ENCODE measurements around the gene IL17RB. TPM values are rescaled to one million over a fixed set of nuclear protein-coding genes. Genes with fewer than 3 reads are reported as not detected.

IL17RB gene
- total RNA-seq, 2 donors from 2014 or later = 6.2 to 8.4 TPM

DNA sequence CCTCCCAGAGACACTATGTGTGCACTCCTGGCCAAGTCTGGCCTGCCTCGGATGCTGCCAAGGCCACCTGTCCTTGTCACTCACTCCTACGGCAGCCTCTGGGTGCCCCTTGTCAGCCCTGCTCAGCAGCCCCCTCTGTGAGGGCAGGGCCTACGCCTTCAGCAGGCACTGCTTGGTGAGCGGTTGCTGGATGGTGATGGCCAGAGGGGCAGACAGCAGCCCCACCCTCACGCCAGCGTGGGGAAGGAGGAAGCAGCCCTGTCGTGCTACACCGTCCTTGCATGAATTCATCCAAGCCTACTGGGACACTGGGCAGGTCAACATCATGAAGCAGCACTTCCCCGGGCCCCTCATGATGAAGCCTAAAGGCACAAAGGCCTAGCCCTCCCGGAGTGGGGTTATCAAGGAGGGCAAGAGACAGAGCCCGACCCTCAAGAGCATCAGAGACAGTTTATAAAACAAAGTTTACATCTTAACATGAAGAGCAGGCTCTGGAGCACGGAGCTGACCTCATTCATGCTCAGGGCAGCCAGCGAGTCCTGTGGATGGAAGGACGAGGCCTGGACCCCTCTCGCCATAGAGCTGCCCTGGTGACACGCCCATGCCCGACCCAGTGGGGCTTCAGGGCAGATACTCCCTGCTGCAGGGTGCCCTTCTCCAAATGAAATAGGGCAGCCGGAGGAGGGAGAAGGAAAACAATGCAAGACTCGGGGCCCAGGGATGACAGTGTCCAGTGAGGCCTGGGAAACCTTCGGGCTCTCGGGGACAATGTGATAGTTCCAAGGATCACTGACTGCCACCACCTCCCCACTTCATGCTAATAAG lies 25.4 kb upstream of the IL17RB start:
- H3K4me1 Mint-ChIP-seq = peaks cover 3% of the 10 kb centered on the region
- no peaks in the 10 kb centered on the region for H3K27me3 Mint-ChIP-seq (ENCODE audit: insufficient read depth)
- DNase-seq = no peak
- Histone ChIP-seq H3K4me3 (ENCODE audit: low read length) (no peak overlapping the region), H3K9me3 (ENCODE audit: control insufficient read depth, low read length) (no peaks in the 10 kb centered on the region), H3K36me3 (ENCODE audit: control insufficient read depth, insufficient read depth, low read length) (peaks cover 23% of the 10 kb centered on the region), H3K27ac (ENCODE audit: low read depth, low read length) (no peak overlapping the region), H3K9ac (ENCODE audit: extremely low read depth, low read length, poor library complexity, severe bottlenecking) (no peak overlapping the region), H3K4me1 (ENCODE audit: control insufficient read depth, insufficient read depth, low read length) (no peaks in the 10 kb centered on the region), H3K27me3 (ENCODE audit: control insufficient read depth, insufficient read depth, low read length, poor library complexity, severe bottlenecking) (no peaks in the 10 kb centered on the region)
- H3K27ac Mint-ChIP-seq = no peak overlapping the region
- H3K4me3 Mint-ChIP-seq = no peak overlapping the region
- 92 to 97% methylated on average over 13 to 21 of the region's 21 CpGs for WGBS, 2 experiments (ENCODE audit: insufficient coverage in 1 of 2, insufficient read length in 1 of 2)
- H3K9me3 Mint-ChIP-seq = no peaks in the 10 kb centered on the region
- peaks cover 20% of the 10 kb centered on the region for H3K36me3 Mint-ChIP-seq (ENCODE audit: low read depth)
- TF ChIP-seq, protein P1, sequence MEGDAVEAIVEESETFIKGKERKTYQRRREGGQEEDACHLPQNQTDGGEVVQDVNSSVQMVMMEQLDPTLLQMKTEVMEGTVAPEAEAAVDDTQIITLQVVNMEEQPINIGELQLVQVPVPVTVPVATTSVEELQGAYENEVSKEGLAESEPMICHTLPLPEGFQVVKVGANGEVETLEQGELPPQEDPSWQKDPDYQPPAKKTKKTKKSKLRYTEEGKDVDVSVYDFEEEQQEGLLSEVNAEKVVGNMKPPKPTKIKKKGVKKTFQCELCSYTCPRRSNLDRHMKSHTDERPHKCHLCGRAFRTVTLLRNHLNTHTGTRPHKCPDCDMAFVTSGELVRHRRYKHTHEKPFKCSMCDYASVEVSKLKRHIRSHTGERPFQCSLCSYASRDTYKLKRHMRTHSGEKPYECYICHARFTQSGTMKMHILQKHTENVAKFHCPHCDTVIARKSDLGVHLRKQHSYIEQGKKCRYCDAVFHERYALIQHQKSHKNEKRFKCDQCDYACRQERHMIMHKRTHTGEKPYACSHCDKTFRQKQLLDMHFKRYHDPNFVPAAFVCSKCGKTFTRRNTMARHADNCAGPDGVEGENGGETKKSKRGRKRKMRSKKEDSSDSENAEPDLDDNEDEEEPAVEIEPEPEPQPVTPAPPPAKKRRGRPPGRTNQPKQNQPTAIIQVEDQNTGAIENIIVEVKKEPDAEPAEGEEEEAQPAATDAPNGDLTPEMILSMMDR (conservative IDR thresholded peaks at IDR 0.05) = no peak

DNA sequence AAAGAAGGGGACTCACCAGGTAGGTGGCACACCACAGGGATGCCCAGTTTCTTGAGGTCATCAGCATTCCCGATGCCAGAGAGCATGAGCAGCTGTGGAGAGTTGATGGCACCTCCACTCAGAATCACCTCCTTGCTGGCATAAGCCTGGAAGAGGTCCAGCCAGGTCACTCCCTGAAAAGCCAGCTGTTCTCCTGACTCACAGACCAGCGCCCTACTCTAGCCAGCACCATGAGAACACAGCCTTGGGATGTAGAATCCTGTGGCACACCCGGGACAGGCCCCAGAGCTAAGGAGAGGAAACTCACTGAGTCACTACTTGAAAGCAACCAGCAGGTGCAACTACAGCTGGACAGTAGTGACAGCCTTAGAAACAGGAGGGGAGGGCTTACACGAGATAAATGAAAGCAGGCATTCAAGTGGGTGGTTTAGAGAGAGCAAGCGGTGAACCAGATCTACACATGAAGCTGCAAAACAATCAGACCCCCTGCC lies 24.7 kb upstream of the IL17RB start:
- no peaks in the 10 kb centered on the region for H3K9me3 ChIP-seq (ENCODE audit: control insufficient read depth, low read length)
- H3K4me3 Mint-ChIP-seq = no peak overlapping the region
- peaks cover 20% of the 10 kb centered on the region for H3K36me3 Mint-ChIP-seq (ENCODE audit: low read depth)
- H3K27ac Mint-ChIP-seq = no peak overlapping the region
- WGBS, 2 experiments (ENCODE audit: insufficient coverage in 1 of 2, insufficient read length in 1 of 2) = 73 to 74% methylated on average over 2 to 5 of the region's 5 CpGs
- H3K27me3 Mint-ChIP-seq (ENCODE audit: insufficient read depth) = no peaks in the 10 kb centered on the region
- H3K27me3 ChIP-seq (ENCODE audit: control insufficient read depth, insufficient read depth, low read length, poor library complexity, severe bottlenecking) = no peaks in the 10 kb centered on the region
- peaks cover 23% of the 10 kb centered on the region for H3K36me3 ChIP-seq (ENCODE audit: control insufficient read depth, insufficient read depth, low read length)
- no peaks in the 10 kb centered on the region for H3K4me1 ChIP-seq (ENCODE audit: control insufficient read depth, insufficient read depth, low read length)
- no peak for DNase-seq
- TF ChIP-seq, protein P1 (conservative IDR thresholded peaks at IDR 0.05) = no peak
- H3K9ac ChIP-seq (ENCODE audit: extremely low read depth, low read length, poor library complexity, severe bottlenecking) = no peak overlapping the region
- no peaks in the 10 kb centered on the region for H3K9me3 Mint-ChIP-seq
- H3K4me1 Mint-ChIP-seq = peaks cover 3% of the 10 kb centered on the region
- H3K4me3 ChIP-seq (ENCODE audit: low read length) = no peak overlapping the region
- no peak overlapping the region for H3K27ac ChIP-seq (ENCODE audit: low read depth, low read length)

DNA sequence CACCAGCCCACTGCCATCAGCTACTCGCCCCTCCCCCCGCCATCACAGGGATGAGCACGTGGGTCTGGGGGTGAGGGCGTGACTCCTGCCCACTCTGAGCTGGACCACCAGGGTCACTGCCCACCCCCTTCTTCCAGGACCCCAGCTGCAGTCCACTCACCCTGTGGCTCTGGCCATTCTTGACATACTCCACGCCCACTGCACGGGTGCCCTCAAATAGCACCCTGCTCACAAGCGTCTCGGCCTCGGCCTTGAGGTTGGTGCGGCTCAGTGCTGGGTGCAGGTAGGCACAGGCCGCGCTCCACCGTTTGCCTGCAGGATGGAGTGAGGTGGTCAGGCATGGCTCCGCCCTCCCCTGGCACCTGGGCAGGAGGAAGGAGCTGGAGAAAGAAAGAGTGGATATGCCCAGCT lies 24.0 kb upstream of the IL17RB start:
- TF ChIP-seq, protein P1 (conservative IDR thresholded peaks at IDR 0.05) = no peak
- H3K4me1 Mint-ChIP-seq = peaks cover 3% of the 10 kb centered on the region
- no peak overlapping the region for H3K4me3 Mint-ChIP-seq
- Histone ChIP-seq H3K4me1 (ENCODE audit: control insufficient read depth, insufficient read depth, low read length) (no peaks in the 10 kb centered on the region), H3K9ac (ENCODE audit: extremely low read depth, low read length, poor library complexity, severe bottlenecking) (no peak overlapping the region), H3K9me3 (ENCODE audit: control insufficient read depth, low read length) (no peaks in the 10 kb centered on the region), H3K4me3 (ENCODE audit: low read length) (no peak overlapping the region), H3K27me3 (ENCODE audit: control insufficient read depth, insufficient read depth, low read length, poor library complexity, severe bottlenecking) (no peaks in the 10 kb centered on the region), H3K36me3 (ENCODE audit: control insufficient read depth, insufficient read depth, low read length) (peaks cover 21% of the 10 kb centered on the region), H3K27ac (ENCODE audit: low read depth, low read length) (no peak overlapping the region)
- peaks cover 24% of the 10 kb centered on the region for H3K36me3 Mint-ChIP-seq (ENCODE audit: low read depth)
- H3K27ac Mint-ChIP-seq = no peak overlapping the region
- no peaks in the 10 kb centered on the region for H3K27me3 Mint-ChIP-seq (ENCODE audit: insufficient read depth)
- WGBS, 2 experiments (ENCODE audit: insufficient coverage in 1 of 2, insufficient read length in 1 of 2) = 83 to 91% methylated on average over 4 to 14 of the region's 14 CpGs
- H3K9me3 Mint-ChIP-seq = no peaks in the 10 kb centered on the region
- peak; percentile 32 for DNase-seq
